ENCODE measurements around the gene BFSP1.

DNA sequence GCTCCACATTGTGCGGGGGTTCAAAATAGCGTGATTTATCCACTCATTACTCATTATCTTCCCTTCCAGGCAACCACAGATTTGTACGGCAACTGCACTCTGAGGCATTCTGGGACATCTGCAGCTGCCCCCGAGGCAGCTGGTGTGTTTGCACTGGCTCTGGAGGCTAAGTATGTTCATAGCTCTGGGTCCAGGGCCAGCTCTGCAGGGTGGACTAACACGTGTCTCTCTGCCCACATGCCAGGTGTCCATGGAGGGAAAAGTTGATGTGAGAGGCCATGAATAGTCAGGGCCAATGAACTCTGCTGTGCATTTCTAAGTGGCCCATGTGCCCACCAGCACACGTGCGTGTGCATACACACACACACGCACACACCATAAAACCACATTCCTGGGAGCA is 74.9 kb downstream of the BFSP1 start:
- TF ChIP-seq, protein P1, sequence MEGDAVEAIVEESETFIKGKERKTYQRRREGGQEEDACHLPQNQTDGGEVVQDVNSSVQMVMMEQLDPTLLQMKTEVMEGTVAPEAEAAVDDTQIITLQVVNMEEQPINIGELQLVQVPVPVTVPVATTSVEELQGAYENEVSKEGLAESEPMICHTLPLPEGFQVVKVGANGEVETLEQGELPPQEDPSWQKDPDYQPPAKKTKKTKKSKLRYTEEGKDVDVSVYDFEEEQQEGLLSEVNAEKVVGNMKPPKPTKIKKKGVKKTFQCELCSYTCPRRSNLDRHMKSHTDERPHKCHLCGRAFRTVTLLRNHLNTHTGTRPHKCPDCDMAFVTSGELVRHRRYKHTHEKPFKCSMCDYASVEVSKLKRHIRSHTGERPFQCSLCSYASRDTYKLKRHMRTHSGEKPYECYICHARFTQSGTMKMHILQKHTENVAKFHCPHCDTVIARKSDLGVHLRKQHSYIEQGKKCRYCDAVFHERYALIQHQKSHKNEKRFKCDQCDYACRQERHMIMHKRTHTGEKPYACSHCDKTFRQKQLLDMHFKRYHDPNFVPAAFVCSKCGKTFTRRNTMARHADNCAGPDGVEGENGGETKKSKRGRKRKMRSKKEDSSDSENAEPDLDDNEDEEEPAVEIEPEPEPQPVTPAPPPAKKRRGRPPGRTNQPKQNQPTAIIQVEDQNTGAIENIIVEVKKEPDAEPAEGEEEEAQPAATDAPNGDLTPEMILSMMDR (IDR thresholded peaks at IDR 0.05) = no peak
- TF ChIP-seq POLR2A (IDR thresholded peaks at IDR 0.05) (no peak), EP300 (IDR thresholded peaks at IDR 0.05) (no peak)
